HG03439 (cell line): ENCODE measurements around the gene IFT122.
"Not testable (repeated sequence)": the region's sequence is repeated elsewhere in the genome, so short reads cannot be mapped to it uniquely, and the experiment has no call there.

Experiments used
- ATAC-seq: cut with Tn5 transposase; IDR thresholded peaks from one replicate; pipeline ENCODE4 v1.9.1; 2021; ENCODE audit warnings: mild to moderate bottlenecking, moderate library complexity; ENCODE audit not compliant: unreplicated experiment

Gene IFT122

DNA sequence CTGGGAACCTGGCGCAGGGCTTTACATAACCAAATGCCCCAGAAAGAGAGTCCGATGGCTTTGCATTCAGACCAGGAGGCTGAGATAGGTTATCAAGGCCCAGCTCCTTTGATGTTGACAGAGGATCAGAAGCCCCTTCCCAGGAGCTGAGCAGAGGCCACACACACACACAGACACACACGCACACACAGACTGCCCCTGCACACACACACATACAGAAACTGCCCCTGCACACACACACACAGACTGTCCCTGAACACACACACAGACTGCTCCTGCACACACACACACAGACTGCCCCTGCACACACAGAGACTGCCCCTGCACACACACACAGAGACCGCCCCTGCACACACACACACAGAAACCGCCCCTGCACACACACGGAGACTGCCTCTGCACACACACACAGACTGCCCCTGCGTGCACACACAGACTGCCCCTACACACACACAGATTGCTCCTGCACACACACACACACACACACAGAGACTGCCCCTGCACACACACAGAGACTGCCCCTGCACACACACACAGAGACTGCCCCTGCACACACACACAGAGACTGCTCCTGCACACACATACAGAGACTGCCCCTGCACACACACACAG, 75.9 kb downstream of the IFT122 start:
- not testable (repeated sequence) for ATAC-seq

DNA sequence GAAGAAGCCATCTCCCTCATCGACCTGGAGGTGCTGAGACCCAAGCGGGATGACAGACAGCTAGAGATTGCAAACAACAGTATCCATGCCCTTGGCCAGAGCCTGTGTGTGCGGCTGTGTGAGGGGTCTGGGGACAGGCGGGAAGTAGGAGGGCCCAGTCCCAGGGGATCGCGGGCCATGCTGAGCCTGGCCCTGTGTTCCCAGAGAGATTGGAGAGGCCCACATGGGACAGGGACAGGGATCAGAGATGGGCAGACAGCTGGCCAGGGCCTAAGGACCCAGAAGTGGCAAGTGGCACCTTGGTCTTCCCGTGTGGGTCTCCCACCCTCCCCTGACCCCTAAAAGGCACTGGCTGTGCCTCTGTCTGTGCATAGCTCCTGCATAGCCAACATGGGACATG, 77.5 kb downstream of the IFT122 start:
- no peak for ATAC-seq

DNA sequence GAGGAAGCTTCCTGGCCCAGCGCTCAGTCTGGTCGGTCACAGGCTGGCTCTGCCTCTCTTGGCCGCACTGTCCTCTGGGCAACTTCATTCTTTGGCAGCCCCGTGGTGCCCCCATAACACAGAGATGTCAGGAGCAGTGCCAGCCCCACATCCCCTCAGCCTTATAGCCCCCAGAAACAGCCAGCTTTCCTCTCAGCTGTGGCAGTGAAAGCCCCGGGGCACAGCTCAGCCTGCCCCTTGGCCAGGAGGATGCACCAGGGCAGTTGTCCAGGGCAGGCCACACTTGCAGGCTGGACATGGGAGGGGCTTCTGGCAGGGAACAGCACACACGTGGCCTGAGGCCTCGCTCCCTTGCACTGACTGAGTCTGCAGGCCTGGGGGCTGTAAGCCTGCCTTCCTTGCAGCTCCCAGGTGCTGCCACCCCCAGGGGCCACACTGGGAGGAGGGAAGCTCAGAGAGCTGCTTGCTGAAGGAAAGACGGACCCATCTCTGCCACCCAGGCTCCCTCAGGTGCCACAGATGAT, 78.1 kb downstream of the IFT122 start:
- ATAC-seq, result no peak

DNA sequence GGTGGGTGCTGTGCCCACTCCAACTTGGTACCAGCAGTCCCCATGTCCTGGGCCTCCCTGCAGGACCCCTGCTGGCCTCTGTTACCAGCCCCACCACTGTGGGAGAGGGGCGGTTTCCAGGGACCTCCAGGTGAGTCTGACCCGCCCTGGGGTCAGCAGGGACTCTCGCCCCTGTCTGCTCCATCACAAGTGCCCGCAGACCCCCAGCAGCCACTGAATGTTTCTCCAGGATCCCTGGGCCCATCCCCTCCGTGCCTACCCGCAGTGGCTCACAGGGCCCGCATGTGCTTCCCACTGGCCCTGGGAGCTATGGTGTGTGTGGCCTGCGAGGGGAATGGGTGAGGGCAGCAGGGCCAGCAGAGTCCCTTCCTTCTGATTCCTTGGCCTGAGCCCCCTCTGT, 78.6 kb downstream of the IFT122 start:
- no peak for ATAC-seq

DNA sequence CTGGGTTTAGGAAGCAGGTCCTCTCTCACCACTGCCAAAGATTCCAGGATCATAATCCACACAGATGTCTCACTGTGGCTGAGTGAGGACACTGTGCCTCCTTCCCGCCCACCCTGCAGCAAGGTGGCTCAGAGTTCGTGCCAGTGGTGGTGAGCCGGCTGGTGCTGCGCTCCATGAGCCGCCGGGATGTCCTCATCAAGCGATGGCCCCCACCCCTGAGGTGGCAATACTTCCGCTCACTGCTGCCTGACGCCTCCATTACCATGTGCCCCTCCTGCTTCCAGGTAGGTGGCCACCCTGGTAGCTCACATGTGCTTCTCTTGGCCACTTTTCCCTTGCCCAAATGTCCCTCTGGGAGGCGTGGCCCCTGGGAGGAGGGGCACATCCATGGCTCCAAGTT, 79.4 kb downstream of the IFT122 start:
- ATAC-seq, result no peak

DNA sequence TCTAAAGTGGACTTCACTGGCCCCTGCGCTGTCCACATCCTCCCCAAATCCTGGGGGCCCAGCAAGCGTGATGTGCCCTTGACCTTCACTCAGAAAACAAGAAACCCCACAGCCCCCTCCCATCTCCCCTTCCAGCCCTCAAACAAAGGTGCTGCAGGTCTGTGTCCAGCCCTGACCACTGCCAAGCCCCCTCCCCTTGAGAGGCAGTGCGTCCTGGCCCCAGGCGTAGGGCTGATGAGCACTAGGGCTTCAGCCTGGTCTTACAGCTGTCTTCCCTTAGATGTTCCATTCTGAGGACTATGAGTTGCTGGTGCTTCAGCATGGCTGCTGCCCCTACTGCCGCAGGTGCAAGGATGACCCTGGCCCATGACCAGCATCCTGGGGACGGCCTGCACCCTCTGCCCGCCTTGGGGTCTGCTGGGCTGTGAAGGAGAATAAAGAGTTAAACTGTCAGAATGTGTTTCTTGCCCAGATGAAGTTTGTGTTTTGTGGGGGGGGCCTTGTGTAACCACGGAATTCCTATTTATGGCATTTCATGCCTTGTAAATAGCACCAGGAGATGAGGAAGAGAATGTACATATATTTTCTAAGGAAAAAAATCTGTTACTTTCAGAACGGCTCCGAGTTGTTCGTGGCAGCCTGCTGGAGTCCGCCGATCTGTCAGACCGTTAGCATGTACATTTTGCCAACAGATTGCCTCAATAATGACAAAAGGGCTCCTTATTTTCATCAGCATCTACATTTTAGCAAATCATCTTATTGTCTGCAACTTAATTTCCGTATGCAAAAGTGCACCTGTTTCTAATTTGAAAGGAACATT, 80.1 kb downstream of the IFT122 start:
- no peak for ATAC-seq

DNA sequence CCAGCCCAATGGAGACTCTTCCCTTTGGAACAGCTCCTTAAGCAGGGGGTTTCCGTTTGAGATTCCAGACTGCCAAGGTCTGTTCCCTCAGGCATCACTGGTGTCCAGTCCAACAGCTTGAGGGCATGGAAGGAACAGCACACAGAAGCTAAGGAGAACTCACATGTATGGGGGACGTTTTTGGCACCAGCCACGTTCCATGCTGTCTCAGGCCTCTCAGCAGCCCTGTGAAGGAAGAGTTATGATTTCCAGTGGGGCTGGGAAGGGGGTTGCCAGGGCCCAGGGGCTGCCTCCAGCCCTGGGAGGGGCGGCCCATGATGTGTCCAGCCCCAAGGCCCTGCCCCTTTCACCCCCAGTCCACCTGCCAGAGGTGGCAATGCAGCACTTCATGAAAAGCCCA, 80.9 kb downstream of the IFT122 start:
- ATAC-seq, result no peak

DNA sequence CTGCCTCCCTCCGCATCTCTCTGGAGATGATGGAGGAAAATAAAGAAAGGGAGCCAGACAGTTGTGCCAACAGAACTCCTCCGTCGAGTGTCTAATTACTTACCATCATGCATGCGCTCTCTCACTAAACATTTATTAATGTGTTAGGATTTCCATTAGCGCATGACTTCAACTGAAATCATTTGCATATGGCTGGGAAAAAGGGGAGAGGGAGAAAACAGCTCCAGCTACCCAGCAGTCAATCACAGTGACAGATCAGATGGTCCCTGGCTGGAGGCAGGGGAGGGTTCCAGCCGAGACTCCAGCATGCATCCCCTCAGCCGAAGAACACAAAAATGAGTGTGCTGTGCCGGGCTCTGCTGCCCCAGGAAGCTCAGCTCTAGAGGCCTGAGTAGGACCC, 81.6 kb downstream of the IFT122 start:
- ATAC-seq, result no peak

DNA sequence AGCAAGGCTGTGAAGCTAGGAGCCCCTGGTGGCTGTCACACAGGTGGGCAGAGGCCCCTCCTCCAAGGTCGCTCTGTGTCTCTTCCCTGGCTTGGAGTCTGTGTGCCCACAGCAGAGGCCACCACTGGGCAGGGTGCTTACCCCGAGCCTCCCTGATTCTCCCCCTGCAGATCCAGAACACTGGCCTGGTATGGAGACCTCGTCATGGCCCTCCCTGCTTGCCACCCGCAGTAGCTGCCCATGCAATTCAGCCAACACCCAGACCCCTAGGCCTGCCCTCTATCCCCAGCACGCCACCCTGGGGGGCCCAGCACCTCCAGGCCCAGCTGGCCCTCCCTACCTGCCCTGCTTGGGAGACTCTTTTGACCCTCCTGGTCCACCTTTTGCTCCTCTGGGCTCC, 82.9 kb downstream of the IFT122 start:
- no peak for ATAC-seq

DNA sequence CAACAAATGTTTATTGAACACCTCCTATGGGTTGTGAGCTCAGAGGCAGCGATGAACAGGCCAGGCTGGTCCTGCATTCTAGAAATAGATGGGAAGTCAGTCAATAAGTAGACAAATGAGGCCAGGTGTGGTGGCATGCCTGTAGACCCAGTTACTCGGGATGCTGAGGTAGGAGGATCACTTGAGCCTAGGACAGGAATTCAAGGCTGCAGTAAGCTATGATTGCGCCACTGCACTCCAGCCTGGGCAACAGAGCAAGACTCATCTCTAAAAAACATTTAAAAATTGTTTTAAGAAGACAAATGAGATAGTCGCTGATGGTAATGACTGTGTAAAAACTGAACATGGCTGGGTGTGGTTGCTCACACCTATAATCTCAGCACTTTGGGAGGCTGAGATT, 84.1 kb downstream of the IFT122 start:
- ATAC-seq, result no peak

DNA sequence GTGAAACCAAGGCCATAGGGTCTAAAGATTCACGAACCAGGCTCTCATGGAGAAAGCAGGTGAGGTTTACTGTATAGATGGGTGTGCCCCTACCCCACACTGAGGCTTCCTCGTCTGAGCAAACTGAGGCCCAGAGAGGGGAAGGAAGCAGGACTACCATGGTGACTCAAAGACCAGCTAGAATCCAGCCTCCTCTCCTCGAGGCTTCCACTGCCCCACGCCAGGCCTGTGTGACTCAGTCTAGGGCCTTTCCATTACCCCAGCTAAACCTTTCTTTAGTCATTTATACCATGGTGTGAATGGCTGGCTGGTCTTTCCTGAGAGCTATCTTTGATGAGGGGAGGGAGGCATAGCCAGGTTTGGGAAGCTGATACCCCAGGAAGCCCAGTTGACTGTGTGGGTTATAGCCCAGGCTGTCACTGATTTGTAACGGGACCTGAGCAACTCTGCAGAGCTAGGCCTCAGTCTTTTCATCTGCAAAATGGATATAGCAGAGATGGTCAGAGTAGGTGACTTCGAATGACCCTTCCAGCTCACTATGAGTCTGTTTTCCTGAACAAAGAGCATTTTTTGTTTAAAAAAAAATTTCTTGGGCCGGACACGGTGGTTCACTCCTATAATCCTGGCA, 85.4 kb downstream of the IFT122 start:
- ATAC-seq, result no peak

DNA sequence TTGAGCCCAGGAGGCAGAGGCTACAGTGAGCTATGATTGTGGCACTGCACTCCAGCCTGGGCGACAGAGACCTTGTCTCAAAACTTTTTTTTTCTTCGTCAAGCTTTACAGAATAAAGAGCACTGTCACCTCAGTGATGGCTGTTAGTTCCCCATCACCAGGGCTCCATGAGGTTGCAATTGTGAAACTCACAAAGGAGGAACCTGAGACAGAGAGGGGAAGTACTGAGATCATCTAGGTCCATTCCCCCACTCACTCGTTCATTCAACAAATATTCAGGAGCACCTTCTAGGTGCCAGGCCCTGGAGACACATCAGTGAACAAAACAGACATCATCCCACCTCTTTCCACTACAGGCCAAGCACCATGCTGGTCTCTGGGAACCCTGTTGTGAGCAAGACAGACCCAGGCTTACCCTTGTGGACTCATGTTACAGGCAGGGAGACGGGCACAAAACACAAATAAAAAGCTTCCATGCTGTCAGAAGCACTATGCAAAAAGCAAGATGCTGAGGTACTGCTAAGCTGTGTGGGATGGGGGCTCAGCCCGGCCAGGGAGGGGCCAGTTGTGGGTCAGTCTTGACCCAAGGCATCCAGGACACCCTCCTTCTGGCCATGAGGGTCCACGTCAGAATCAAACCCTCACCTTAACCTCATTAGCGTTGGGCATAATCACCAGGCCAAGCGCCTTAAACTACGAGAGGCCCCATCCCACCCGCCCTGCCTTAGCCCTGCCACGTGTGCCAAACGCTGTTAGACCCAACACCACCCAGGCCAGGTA, 86.3 kb downstream of the IFT122 start:
- peak; percentile 77 for ATAC-seq

DNA sequence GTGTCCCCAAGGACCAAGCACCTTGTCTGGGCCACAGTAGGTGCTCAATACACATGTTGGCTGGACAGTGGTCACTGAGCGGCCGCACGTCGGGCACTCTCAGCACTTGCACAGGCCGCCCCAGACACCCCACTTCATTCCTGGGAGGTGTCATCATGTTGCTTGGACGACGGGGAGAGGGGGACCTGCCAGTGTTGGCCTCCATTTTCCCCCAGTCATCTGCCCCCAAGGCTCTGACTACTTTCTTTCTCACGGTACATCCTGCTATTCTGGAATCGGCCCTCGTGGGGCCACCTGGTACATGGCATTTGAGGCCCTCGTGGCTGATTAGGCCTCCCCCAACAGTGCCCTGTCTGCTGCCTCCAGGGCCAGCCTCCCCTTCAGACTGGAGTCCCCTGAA, 87.2 kb downstream of the IFT122 start:
- no peak for ATAC-seq

DNA sequence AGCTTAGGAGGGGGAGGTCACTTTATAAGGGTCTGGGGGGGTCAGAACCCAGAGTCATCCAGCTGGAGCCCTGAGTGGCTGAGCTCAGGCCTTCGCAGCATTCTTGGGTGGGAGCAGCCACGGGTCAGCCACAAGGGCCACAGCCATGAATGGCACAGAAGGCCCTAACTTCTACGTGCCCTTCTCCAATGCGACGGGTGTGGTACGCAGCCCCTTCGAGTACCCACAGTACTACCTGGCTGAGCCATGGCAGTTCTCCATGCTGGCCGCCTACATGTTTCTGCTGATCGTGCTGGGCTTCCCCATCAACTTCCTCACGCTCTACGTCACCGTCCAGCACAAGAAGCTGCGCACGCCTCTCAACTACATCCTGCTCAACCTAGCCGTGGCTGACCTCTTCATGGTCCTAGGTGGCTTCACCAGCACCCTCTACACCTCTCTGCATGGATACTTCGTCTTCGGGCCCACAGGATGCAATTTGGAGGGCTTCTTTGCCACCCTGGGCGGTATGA, 88.6 kb downstream of the IFT122 start, which contains the start of gene RHO:
Gene RHO (plus strand): TSS at position 51 of the 512 bp plus-strand sequence. CDS start 95 bp downstream, at position 146.
- no peak for ATAC-seq

DNA sequence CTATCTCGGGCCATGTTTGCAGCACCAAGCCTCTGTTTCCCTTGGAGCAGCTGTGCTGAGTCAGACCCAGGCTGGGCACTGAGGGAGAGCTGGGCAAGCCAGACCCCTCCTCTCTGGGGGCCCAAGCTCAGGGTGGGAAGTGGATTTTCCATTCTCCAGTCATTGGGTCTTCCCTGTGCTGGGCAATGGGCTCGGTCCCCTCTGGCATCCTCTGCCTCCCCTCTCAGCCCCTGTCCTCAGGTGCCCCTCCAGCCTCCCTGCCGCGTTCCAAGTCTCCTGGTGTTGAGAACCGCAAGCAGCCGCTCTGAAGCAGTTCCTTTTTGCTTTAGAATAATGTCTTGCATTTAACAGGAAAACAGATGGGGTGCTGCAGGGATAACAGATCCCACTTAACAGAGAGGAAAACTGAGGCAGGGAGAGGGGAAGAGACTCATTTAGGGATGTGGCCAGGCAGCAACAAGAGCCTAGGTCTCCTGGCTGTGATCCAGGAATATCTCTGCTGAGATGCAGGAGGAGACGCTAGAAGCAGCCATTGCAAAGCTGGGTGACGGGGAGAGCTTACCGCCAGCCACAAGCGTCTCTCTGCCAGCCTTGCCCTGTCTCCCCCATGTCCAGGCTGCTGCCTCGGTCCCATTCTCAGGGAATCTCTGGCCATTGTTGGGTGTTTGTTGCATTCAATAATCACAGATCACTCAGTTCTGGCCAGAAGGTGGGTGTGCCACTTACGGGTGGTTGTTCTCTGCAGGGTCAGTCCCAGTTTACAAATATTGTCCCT, 89.6 kb downstream of the IFT122 start:
- no peak for ATAC-seq

DNA sequence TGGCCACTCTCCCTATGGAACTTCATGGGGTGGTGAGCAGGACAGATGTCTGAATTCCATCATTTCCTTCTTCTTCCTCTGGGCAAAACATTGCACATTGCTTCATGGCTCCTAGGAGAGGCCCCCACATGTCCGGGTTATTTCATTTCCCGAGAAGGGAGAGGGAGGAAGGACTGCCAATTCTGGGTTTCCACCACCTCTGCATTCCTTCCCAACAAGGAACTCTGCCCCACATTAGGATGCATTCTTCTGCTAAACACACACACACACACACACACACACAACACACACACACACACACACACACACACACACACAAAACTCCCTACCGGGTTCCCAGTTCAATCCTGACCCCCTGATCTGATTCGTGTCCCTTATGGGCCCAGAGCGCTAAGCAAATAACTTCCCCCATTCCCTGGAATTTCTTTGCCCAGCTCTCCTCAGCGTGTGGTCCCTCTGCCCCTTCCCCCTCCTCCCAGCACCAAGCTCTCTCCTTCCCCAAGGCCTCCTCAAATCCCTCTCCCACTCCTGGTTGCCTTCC, 90.3 kb downstream of the IFT122 start:
- ATAC-seq, result no peak

DNA sequence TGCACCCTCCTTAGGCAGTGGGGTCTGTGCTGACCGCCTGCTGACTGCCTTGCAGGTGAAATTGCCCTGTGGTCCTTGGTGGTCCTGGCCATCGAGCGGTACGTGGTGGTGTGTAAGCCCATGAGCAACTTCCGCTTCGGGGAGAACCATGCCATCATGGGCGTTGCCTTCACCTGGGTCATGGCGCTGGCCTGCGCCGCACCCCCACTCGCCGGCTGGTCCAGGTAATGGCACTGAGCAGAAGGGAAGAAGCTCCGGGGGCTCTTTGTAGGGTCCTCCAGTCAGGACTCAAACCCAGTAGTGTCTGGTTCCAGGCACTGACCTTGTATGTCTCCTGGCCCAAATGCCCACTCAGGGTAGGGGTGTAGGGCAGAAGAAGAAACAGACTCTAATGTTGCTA, 90.8 kb downstream of the IFT122 start:
- no peak for ATAC-seq

DNA sequence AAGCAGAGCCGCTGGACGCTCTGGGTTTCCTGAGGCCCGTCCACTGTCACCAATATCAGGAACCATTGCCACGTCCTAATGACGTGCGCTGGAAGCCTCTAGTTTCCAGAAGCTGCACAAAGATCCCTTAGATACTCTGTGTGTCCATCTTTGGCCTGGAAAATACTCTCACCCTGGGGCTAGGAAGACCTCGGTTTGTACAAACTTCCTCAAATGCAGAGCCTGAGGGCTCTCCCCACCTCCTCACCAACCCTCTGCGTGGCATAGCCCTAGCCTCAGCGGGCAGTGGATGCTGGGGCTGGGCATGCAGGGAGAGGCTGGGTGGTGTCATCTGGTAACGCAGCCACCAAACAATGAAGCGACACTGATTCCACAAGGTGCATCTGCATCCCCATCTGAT, 91.7 kb downstream of the IFT122 start:
- ATAC-seq, result no peak

DNA sequence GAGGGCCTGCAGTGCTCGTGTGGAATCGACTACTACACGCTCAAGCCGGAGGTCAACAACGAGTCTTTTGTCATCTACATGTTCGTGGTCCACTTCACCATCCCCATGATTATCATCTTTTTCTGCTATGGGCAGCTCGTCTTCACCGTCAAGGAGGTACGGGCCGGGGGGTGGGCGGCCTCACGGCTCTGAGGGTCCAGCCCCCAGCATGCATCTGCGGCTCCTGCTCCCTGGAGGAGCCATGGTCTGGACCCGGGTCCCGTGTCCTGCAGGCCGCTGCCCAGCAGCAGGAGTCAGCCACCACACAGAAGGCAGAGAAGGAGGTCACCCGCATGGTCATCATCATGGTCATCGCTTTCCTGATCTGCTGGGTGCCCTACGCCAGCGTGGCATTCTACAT, 92.2 kb downstream of the IFT122 start:
- no peak for ATAC-seq

DNA sequence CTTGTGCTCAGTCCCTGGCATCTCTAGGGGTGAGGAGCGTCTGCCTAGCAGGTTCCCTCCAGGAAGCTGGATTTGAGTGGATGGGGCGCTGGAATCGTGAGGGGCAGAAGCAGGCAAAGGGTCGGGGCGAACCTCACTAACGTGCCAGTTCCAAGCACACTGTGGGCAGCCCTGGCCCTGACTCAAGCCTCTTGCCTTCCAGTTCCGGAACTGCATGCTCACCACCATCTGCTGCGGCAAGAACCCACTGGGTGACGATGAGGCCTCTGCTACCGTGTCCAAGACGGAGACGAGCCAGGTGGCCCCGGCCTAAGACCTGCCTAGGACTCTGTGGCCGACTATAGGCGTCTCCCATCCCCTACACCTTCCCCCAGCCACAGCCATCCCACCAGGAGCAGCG, 93.4 kb downstream of the IFT122 start:
- ATAC-seq, result no peak
